Spleen (tissue), 11 donors: ENCODE results near the gene AGAP3. TPM values are rescaled to one million over a fixed set of nuclear protein-coding genes. Genes with fewer than 3 reads are reported as not detected.
A peak's percentile ranks its signal among the peaks of the same experiment; 100 is the strongest.

Source experiments
- DNase-seq: peaks from one replicate; pipeline ENCODE4 v3.0.0-alpha.2; 2020
- H3K27ac ChIP-seq, 8 donors: fragments of 200-600 bp; sonication (generic) in 7 of 8; 1 replicate in 4 of 8; 2 replicates in 4 of 8; pipeline versions ENCODE4 v1.5.0 to v1.8.0; 2016 to 2021; ENCODE audit warnings: inconsistent platforms in 4 of 8, mild to moderate bottlenecking in 4 of 8, moderate library complexity in 1 of 8
- H3K27me3 ChIP-seq, 7 donors: fragments of 200-600 bp; sonication (generic) in 6 of 7; replicated peaks in 1 of 7; 1 replicate in 4 of 7; 2 replicates in 3 of 7; pipeline versions ENCODE4 v1.5.0 to v1.8.0; 2016 to 2021; ENCODE audit warnings: inconsistent platforms in 3 of 7, mild to moderate bottlenecking in 1 of 7
- H3K36me3 ChIP-seq, 6 donors: fragments of 200-600 bp; sonication (generic) in 5 of 6; 1 replicate in 4 of 6; 2 replicates in 2 of 6; pipeline versions ENCODE4 v1.5.0 to v1.8.0; 2016 to 2021; ENCODE audit warnings: inconsistent platforms in 2 of 6
- H3K4me1 ChIP-seq, 6 donors: fragments of 200-600 bp; sonication (generic) in 5 of 6; 1 replicate in 3 of 6; 2 replicates in 3 of 6; pipeline versions ENCODE4 v1.5.0 to v1.8.0; 2016 to 2021; ENCODE audit warnings: inconsistent platforms in 3 of 6
- H3K4me3 ChIP-seq, 8 donors: fragments of 200-600 bp; sonication (generic) in 7 of 8; 1 replicate in 4 of 8; 2 replicates in 4 of 8; pipeline versions ENCODE4 v1.5.0 to v1.8.0; 2016 to 2021; ENCODE audit warnings: inconsistent platforms in 4 of 8, mild to moderate bottlenecking in 4 of 8, moderate library complexity in 2 of 8
- H3K9me3 ChIP-seq, 8 donors: fragments of 200-600 bp; sonication (generic) in 7 of 8; 1 replicate in 4 of 8; 2 replicates in 4 of 8; pipeline versions ENCODE4 v1.5.0 to v1.8.0; 2016 to 2021; ENCODE audit warnings: inconsistent platforms in 4 of 8
- CTCF ChIP-seq, 11 experiments: fragments of 200-600 bp in 7 of 11; fragments of 450-650 bp in 4 of 11; sonication (generic) in 4 of 11; IDR thresholded peaks in 8 of 11; conservative IDR thresholded peaks in 3 of 11; 1 replicate in 7 of 11; 2 replicates in 4 of 11; pipeline versions ENCODE4 v1.4.0 to v1.8.0; 2016 to 2021; ENCODE audit warnings: antibody characterized with exemption in 11 of 11, inconsistent platforms in 4 of 11, mild to moderate bottlenecking in 1 of 11
- POLR2A ChIP-seq, 3 donors: fragments of 450-650 bp; IDR thresholded peaks; one replicate each; pipeline ENCODE4 v1.5.1; 2017; ENCODE audit warnings: antibody characterized with exemption in 3 of 3, mild to moderate bottlenecking in 1 of 3
- POLR2AphosphoS5 ChIP-seq, 3 donors: sonication (generic); formaldehyde crosslinking; IDR thresholded peaks; one replicate each; pipeline ENCODE4 v1.5.1; 2017; ENCODE audit warnings: antibody characterized with exemption in 3 of 3
- WGBS, 5 donors: extraction: QIAGEN DNeasy Blood & Tissue Kit in 3 of 5; methylation state at CpG; one replicate each; pipeline versions ENCODE4 v1.1.5 to v1.1.7; 2013 to 2018; 5-methylcytosine and 5-hydroxymethylcytosine counted together
- intact Hi-C: fragments of 100-400 bp; cut with DNase I; formaldehyde crosslinking; loops from one replicate; pipeline ENCODE4 v1.15.0; 2023; ENCODE audit warnings: low total_unique reads
- polyA plus RNA-seq, 3 donors: library from polyadenylated mRNA; stranded (reverse); fragments of 200-250 nt; gene quantifications; one replicate each; pipeline ENCODE4 v1.2.1, GENCODE V29; 2013
- total RNA-seq, 7 donors: library from RNA; depleted of rRNA in 3 of 7; stranded (reverse); fragments of >200 nt in 3 of 7; fragmentation: NEBNext Ultra II Directional in 4 of 7; extraction: Animal tissue kit (Norgen Biotek cat#: 25700) in 4 of 7; gene quantifications; one replicate each; pipeline versions ENCODE4 v1.1.0 to v1.2.1, GENCODE V29; 2016 to 2021
- donor health status: healthy with polysubstance abuse.
- donor health status: DM: no; HTN: no; CAD: no; lungs with moderate emphysema.
- donor health status: DM: no; HTN: no; CAD: no.
- donor health status: Bipolar disorder and iron deficiency.
- donor health status: healthy.
- donor health status: DM: no; HTN: no; CAD: no.
- donor health status: DM: yes; HTN: yes; CAD: no.

Gene AGAP3
- total and polyA plus RNA-seq, 10 donors = 21.8 to 94.4 (median 72.6) TPM

GRCh38 chr7:151091003-151091402 is 4.7 kb downstream of the AGAP3 start:
- DNase-seq = no peak
- Histone ChIP-seq H3K27me3 (peaks cover 0 to 19% (median 0%) of the 10 kb centered on the region in 7 donors), H3K4me3 (no peak overlapping the region), H3K4me1 (peaks cover 32 to 79% (median 55%) of the 10 kb centered on the region in 6 donors), H3K36me3 (peaks cover 0 to 12% (median 0%) of the 10 kb centered on the region in 6 donors), H3K9me3 (no peaks in the 10 kb centered on the region), H3K27ac (peak overlapping the region in 1 of 8 donors; percentile 4)
- intact Hi-C loops = no loop called here
- TF ChIP-seq POLR2A (IDR thresholded peaks at IDR 0.05) (no peak), CTCF (IDR thresholded peaks at IDR 0.05 in 8 of 11, conservative IDR thresholded peaks at IDR 0.05 in 3 of 11) (no peak), POLR2AphosphoS5 (IDR thresholded peaks at IDR 0.05) (no peak)
- 85 to 94% (median 93%) methylated on average over 7 of the region's 7 CpGs for WGBS, 5 donors

- H3K27ac ChIP-seq = peak overlapping the region in 1 of 8 donors; percentile 4
- no peak overlapping the region for H3K4me3 ChIP-seq
- H3K36me3 ChIP-seq = peaks cover 0 to 16% (median 0%) of the 10 kb centered on the region in 6 donors
- peaks cover 0 to 19% (median 0%) of the 10 kb centered on the region in 7 donors for H3K27me3 ChIP-seq
- peaks cover 32 to 78% (median 55%) of the 10 kb centered on the region in 6 donors for H3K4me1 ChIP-seq
- TF ChIP-seq CTCF (IDR thresholded peaks at IDR 0.05 in 8 of 11, conservative IDR thresholded peaks at IDR 0.05 in 3 of 11) = peak in 7 of 11 experiments; percentile 14 to 52 (median 36)
- TF ChIP-seq POLR2A (IDR thresholded peaks at IDR 0.05) = no peak
- DNase-seq = no peak
- 54 to 65% (median 60%) methylated on average over 6 of the region's 6 CpGs for WGBS, 5 donors
- no peaks in the 10 kb centered on the region for H3K9me3 ChIP-seq
- intact Hi-C loops = no loop called here
Measured at GRCh38 chr7:151091431-151091830, 5.2 kb downstream of the AGAP3 start.

- TF ChIP-seq POLR2A (IDR thresholded peaks at IDR 0.05) = no peak
- TF ChIP-seq CTCF (IDR thresholded peaks at IDR 0.05 in 8 of 11, conservative IDR thresholded peaks at IDR 0.05 in 3 of 11) = no peak
- no peak for TF ChIP-seq POLR2AphosphoS5 (IDR thresholded peaks at IDR 0.05)
- Histone ChIP-seq H3K4me3 (no peak overlapping the region), H3K9me3 (no peaks in the 10 kb centered on the region), H3K4me1 (peaks cover 32 to 76% (median 54%) of the 10 kb centered on the region in 6 donors), H3K27ac (no peak overlapping the region), H3K36me3 (peaks cover 0 to 21% (median 0%) of the 10 kb centered on the region in 6 donors), H3K27me3 (peaks cover 0 to 16% (median 0%) of the 10 kb centered on the region in 7 donors)
- DNase-seq = no peak
- intact Hi-C loops = no loop called here
- 89 to 96% (median 91%) methylated on average over 14 of the region's 14 CpGs for WGBS, 5 donors
Measured at GRCh38 chr7:151091988-151092387, 5.7 kb downstream of the AGAP3 start.

GRCh38 chr7:151093748-151094147 is 7.5 kb downstream of the AGAP3 start:
- intact Hi-C loops = no loop called here
- 92 to 97% (median 95%) methylated on average over 4 to 6 of the region's 6 CpGs for WGBS, 5 donors
- H3K27ac ChIP-seq = no peak overlapping the region
- H3K4me1 ChIP-seq = peaks cover 20 to 63% (median 37%) of the 10 kb centered on the region in 6 donors
- no peak overlapping the region for H3K4me3 ChIP-seq
- H3K27me3 ChIP-seq = no peaks in the 10 kb centered on the region
- peaks cover 0 to 21% (median 0%) of the 10 kb centered on the region in 6 donors for H3K36me3 ChIP-seq
- TF ChIP-seq POLR2A (IDR thresholded peaks at IDR 0.05) (no peak), POLR2AphosphoS5 (IDR thresholded peaks at IDR 0.05) (no peak), CTCF (IDR thresholded peaks at IDR 0.05 in 8 of 11, conservative IDR thresholded peaks at IDR 0.05 in 3 of 11) (no peak)
- no peaks in the 10 kb centered on the region for H3K9me3 ChIP-seq
- no peak for DNase-seq
